GM21526 (cell line): Measurements from ENCODE around the gene MDFIC2.
"Not testable (repeated sequence)": the region's sequence is repeated elsewhere in the genome, so short reads cannot be mapped to it uniquely, and the experiment has no call there.

Source experiments
- ATAC-seq: cut with Tn5 transposase; IDR thresholded peaks from one replicate; pipeline ENCODE4 v1.9.1; 2021; ENCODE audit warnings: moderate library complexity; ENCODE audit not compliant: unreplicated experiment, low FRiP score

The MDFIC2 gene

DNA sequence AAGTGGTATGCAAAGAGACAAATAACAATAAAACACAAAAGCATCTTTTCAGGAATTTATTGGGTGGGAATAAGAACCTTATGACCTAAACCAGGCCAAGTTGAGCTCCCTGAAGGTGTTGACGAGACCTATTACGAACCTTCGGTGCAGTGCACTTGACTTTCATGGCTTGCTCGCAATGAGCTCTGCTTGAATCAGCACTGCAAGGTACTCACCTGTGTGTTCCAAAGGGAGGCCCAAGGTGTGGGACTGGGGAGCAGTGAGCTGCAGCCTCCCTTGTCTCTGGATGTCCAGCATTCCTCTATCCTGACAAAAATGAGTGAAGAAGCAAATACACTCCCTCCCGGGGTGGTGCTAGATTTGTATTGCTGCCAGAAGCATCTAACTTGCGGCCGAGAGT lies at the start of gene MDFIC2:
Gene MDFIC2, minus strand, starts transcription at position 303 of the 400 bp plus-strand sequence. CDS start 665 bp downstream, outside the sequence.
- no peak for ATAC-seq

DNA sequence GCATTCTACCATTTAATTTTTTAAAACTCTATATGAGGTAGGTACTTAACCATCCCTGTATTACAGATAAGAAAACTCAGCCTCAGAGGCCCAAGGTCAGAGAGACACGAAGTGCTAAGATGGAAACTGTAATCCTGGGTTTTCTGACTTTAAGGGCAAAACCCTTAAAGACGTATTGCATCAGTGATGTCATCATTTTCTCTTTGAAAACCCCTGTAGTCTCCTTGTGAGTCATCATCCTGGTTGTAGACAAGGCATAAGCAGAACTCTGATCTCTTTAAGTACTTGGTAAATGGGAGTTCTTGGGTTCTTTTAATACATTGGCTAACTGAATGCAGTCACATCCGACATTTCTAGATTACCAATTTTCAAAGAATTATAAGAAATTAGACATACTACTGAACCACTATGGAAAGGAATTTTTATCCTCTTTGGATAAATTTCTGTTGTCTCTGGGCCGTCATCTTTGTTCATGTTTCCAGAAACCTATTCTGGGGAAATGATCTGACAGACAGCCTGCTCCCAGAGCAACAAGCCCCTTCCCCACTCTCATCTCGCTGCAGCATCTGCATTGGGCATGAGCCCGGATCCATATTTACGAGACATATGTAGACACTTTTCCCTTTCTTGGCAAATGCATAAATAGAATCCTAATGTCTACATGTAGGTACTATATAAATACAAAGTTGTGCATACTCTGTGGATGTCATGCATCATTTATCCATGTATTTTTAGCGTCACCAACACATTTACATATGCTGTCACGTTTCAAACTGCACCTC lies 48.7 kb upstream of the MDFIC2 start:
- peak; percentile 87 for ATAC-seq

DNA sequence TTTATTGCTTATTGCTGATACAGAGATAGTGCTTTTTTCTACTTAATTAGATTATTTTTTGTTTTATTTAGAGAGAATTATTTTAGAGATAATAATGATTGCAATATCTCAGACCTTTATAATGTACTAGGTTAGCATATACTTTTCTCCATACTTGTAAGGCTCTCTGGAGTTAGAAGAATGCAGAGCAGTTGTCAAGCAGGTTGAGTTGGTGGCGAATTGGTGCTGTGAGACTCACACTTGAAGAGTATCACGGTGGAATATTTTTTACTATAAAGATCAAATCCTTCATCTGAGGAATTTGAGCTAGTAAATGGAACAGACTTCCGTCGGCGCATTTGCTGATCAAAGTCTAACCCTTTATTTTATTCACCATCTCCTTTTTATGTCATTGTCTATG lies 47.3 kb upstream of the MDFIC2 start:
- no peak for ATAC-seq

DNA sequence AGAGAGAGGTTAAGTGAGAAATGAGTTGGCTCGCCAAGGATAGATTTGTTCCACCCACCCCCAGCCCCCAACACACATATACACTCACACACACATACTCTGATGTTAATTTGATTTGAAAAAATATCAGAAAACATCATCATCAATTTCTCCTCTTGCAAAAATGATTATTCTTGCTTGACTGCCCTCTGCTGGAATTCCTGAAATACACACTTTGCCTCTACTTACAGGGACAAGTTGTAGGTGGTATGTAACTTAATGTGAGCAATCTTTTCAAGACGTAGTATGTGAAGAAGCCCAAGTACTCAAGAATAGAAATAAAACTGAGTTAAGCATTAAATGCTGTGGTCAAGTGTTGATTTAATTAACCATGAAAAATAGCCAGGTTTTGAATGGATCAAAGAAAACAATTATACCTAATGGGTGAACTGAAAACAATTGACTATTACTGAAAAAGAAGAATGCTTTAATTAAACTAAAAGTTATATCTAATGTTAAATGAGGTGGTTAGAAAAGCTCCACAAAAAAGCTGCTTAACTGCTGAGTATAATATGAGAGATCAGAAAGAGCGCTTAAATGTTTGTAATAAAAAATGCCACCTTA lies 46.6 kb upstream of the MDFIC2 start:
- ATAC-seq, result peak; percentile 59

DNA sequence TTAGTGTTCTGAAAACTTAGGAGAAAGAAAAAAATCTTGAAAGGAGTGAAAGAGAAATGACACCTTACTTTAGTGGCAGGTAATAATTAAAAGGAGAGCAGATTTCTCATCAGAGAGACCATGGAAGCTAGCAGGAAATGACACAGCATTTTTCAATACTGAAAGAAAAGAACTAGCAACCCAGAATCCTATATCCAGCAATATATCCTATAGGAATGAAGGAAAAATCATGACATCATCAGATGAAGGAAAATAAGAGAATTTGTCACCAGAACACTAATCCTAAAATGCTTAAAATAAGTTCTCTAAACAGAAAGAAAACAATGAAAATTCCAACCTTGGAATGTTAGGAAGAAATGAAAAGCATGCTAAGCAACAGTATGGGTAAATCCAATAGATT lies 39.8 kb upstream of the MDFIC2 start:
- no peak for ATAC-seq

DNA sequence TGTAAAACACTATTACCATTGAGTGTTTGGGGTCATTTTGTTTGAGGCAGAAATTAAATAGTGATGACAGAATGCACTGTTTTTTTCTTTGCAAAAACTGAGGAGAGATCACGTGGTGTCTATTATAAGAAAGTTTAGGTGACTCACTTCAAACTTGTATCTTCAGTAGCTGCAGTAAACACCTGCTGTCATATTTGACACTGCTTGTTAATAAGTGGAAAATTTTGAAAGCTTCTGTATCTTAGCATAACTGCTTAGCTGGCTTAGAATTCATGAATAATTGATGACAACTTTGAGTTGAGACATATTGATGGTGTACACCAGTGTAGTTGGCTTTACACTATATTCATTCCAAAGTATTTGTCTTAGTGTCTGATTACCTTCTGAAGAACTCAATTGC lies 29.7 kb upstream of the MDFIC2 start:
- no peak for ATAC-seq

DNA sequence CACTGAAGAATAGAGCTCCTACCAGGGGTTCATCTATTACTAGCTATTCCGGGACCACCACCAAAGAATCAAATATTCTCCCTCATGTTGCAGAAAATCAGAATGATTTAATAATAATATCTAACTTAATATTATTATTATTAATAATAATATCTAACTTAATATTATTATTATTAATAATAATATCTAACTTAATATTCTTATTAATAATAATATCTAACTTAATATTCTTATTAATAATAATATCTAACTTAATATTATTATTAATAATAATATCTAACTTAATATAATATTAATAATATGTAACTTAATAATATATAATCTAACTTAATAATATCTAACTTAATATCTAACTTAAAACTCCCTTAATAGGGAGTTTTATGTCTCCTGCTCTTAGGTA lies 24.4 kb upstream of the MDFIC2 start:
- ATAC-seq, result not testable (repeated sequence)

DNA sequence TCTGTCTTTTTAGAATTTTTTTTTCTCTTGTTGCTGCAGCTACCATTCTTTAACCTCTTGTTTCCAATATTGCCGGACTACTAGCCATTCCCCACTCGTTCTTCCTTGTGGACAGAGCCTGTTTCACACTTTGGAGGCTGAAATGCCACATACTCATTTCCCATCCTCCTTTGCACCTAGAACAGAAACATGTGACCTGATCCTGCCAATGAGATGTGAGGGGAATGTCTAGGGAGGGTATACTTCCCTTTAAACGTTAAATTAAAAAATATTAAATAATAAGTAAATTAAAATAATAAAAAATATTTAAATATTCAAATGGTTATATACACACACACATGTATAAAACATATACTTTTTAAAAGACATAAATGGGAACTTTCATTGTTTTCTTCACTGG lies 20.6 kb upstream of the MDFIC2 start:
- no peak for ATAC-seq

DNA sequence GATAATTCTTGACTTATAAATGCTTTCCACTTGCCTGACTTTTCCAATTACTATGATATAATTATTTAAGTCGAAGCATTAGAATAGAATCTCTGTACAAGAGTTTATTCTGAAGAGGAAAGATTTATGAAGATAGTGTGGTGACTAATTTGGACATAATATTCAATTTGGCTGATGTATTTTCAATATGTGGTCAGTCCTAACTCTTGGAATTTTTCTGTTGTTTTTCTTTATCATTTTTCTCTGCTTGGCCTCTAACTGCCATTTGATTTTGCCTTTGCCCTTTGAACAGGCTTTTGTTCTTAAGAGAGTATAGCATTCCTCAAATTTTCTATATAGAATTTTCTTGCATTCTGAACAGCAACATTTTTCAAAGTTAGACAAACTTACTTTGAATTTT lies 2.6 kb upstream of the MDFIC2 start:
- no peak for ATAC-seq

DNA sequence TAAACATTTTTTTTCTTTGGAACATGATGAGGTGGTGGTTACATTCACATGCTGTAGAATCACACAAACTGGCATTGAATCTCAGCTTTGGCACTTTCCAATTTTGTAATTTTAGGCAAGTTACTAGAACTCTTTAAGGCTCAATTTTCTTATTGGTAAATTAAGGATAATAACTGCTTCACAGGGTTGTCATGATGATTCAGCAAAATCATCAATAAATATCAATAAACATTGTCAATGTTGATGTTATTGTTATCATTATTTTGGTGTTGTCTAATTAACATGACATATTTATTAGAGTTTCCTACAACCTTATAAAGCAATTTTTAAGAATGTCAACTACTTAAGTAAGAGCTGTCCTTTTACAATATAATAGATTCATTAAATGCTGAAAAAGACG lies 1.6 kb downstream of the MDFIC2 start:
- no peak for ATAC-seq

DNA sequence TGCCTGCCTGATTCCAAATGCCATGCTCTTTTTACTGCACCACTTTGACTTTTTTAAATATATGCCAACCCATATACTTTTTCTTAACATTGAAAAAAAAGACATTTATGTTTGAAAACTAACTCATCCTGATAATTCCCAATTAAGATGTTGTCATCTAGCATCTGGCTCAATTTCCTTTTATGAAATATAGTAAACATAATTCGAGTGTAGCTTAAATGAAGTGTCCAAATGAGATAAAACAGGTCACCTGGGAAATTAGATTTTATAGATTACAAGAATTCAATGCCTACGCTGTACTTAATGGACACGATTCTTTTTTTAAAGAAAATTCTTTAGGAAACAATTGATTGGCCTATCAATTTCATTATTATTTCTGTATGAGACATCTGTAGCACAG lies 2.8 kb downstream of the MDFIC2 start:
- ATAC-seq, result no peak

DNA sequence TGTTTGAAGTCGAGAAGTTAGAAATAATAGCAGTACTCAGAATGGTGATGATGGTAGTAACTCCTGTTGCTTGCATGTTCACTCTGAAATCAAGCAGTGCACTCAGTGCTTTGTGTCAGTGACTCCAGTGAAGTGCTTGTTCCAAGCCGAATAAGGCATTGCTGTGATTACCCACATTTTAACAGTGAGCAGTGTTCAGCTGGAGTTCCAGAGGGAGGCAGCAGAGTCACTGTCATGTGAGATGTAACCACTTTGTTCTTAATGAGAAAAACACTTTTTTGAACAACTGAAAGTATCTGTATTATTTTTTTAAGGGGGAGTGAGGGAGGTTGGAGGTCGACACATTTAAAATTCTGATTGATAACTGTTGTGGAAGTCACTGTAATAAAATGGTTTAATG lies 3.7 kb downstream of the MDFIC2 start:
- no peak for ATAC-seq

DNA sequence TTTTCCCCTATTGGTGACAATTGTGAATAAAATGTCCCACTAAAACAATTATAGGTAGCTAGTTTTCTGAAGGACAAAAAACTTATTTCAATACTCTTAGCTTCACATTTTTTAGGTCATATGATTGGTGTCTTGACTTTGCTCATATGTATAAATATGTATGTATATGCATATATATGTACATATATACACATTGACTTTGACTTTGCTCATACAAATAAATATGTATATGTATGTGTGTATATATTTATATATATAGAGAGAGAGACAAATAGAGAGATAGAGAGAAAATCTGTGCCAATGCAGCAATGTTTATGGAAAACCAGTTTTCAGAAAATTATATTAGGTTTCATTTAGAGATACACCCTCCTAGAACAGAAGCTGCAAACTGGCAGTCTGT lies 5.7 kb downstream of the MDFIC2 start:
- ATAC-seq, result no peak

DNA sequence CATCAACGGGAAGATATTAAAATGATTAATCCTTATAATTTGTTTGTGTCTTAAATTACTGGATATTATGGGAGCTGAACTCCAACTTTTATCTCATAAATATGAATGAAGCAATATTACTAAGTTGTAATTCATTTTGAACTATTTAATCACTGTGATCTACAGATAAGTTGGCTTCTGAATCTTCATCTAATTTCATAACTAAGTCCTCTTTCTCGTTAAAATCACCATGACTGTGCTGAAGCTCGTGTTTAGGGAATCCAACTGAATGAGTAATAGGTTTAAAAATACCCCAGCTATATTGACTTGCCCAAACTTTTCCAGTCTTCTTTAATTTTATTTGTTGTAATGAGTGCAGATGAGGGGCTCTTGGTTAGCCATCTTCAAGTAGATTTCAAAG lies 14.1 kb downstream of the MDFIC2 start:
- ATAC-seq, result no peak

DNA sequence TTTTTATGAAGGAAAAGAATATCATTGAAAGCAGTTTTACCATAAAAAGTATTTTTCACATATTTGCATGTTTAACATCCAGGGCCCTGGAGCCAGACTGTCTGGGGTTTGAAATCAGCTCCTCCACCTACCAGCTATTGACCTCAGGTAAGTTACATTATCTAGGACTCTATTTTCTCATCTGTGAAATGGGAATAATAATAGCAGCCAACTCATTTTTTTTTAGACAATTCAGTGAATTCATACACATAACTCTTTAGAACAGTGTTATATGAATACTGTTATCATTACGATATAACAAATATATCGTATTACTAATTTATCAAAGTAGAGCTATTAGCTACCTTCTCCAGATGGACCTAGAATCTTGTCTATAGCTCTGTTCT lies 21.3 kb downstream of the MDFIC2 start:
- no peak for ATAC-seq

DNA sequence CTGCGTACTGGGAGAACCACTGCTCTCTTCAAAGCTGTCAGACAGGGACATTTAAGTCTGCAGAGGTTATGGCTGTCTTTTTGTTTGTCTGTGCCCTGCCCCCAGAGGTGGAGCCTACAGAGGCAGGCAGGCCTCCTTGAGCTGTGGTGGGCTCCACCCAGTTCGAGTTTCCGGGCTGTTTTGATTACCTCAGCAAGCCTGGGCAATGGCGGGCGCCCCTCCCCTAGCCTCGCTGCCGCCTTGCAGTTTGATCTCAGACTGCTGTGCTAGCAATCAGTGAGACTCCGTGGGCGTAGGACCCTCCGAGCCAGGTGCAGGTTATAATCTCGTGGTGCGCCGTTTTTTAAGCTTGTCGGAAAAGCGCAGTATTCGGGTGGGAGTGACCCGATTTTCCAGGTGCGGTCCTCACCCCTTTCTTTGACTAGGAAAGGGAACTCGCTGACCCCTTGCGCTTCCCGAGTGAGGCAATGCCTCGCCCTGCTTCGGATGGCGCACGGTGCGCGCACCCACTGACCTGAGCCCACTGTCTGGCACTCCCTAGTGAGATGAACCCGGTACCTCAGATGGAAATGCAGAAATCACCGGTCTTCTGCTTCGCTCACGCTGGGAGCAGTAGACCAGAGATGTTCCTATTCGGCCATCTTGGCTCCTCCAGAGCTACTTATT lies 21.9 kb downstream of the MDFIC2 start:
- ATAC-seq, result not testable (repeated sequence)

DNA sequence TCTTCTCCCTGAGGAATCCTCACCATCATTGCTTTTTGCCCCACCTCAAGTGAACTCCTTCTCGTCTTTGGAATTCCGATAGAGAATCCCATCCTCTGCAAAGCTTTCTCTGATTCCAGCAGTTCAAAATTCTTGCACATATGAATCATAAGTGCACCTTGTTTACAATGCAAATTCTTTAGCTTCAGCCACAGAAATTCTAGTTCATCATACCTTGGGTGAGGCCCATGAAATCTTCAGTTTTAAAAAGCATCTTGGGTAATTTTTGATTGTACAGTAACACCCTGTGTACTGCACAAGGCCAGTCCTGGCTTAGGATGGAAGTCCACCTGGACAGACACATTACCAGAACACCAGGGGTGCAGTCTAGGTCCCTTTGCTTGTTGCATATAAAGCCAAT lies 30.8 kb downstream of the MDFIC2 start:
- no peak for ATAC-seq

DNA sequence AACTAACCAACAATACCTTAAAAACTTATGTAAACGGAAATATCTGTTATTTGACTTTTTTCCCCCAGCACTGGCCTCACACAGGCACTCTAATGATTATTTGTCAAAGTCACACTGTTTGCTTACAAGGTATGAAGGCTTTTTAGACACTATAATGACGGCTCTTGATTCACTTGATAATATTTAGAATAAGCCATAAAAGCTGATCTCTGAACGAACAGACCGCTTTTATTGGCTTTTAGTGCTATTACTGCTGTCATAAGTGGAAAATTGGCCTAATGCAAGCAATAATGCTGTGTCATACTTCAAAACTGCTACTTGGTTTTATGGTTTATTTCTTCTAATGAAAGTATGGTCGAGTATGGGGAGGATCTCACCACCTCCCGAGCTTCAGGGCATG lies 35.1 kb downstream of the MDFIC2 start:
- no peak for ATAC-seq

DNA sequence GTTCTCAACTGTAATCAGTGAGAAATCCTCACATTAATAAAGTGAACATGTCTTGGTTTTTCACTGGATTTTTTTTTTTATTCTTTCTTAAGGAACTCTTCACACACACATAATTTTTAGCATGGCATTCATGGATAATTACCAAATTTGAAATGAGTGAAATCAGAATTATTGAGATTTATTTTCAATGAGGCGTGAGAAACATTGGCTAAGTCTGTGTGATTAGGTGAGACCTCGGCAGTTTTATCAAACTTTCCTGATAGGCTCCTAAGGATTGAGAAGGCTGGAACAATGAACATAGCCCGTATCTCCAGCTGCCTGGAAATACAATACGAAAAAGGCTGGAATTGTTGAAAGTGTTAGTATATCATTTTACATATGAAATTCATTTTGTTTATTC lies 35.5 kb downstream of the MDFIC2 start:
- no peak for ATAC-seq

DNA sequence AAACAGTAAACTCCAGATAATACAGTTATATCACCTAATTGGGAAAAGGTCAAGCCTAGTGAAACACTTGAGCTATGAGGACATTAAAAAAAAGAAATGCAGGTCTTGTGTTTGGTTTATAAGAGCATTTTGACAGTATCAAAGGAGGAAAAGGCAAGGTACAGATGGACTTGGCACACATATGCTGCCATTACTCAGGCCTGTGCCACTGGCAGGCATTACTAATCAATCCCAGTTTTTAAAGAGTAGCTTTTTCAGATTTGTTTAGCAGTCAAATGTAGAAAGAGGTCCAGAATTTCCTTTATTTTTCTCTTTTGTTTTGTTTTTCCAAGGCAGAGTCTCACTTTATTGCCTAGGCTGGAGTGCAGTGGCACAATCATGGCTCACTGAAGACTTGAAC lies 38.9 kb downstream of the MDFIC2 start:
- ATAC-seq, result no peak

DNA sequence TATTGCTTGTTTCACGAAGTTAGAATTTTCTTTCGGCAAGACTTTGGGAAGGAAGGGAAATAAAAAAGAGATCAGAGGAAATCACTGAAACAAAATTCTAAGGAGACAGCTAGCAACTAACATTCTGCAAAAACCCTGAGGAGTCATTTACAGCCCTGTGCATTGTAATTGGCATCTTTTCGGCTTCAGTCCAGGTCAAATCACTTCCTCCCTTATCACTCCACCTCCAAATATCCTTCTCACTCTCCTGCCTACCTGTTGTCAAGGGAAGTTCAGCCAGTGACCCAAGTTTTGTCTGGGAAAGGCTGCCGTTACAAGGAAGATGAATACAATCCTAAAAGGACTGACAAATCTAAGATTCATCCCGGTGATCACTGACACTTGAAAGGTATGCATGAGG lies 39.6 kb downstream of the MDFIC2 start:
- no peak for ATAC-seq
